MG63 (cell line): ENCODE measurements around the gene OGFOD2. TPM values are rescaled to one million over a fixed set of nuclear protein-coding genes. Genes with fewer than 3 reads are reported as not detected.

Source experiments
- DNase-seq: peaks from one replicate; pipeline ENCODE4 v3.0.0-alpha.2; 2020
- H3K27me3 ChIP-seq: fragments of 250-450 bp; sonication (Bioruptor Pico); 2 replicates; pipeline ENCODE4 v1.5.1; 2020; ENCODE audit warnings: mild to moderate bottlenecking, moderate library complexity
- H3K36me3 ChIP-seq: fragments of 250-450 bp; sonication (Bioruptor Pico); 2 replicates; pipeline ENCODE4 v1.5.1; 2020; ENCODE audit warnings: mild to moderate bottlenecking, moderate library complexity
- H3K4me3 ChIP-seq: fragments of 250-450 bp; sonication (Bioruptor Pico); 2 replicates; pipeline ENCODE4 v1.5.1; 2020; ENCODE audit warnings: mild to moderate bottlenecking, moderate library complexity
- H3K9me3 ChIP-seq: fragments of 250-450 bp; sonication (Bioruptor Pico); 2 replicates; pipeline ENCODE4 v1.5.1; 2020; ENCODE audit warnings: mild to moderate bottlenecking, moderate library complexity
- total RNA-seq: library from RNA; depleted of rRNA; stranded (reverse); fragments of >200 nt; shearing (Covaris generic); gene quantifications from 2 replicates; pipeline ENCODE4 v1.2.3, GENCODE V29; 2014; ENCODE audit warnings: low replicate concordance

OGFOD2 gene
- total RNA-seq, 1 experiment from 2014 or later = 24.2 TPM

- DNase-seq = no peak
- Histone ChIP-seq H3K9me3 (no peaks in the 10 kb centered on the region), H3K27me3 (no peaks in the 10 kb centered on the region), H3K36me3 (no peaks in the 10 kb centered on the region), H3K4me3 (no peak overlapping the region)
Measured at GRCh38 chr12:122990961-122991622, 16.0 kb downstream of the OGFOD2 start.

GRCh38 chr12:122991623-122992275 is 16.7 kb downstream of the OGFOD2 start:
- no peak for DNase-seq
- Histone ChIP-seq H3K27me3 (no peaks in the 10 kb centered on the region), H3K4me3 (no peak overlapping the region), H3K9me3 (no peaks in the 10 kb centered on the region), H3K36me3 (no peaks in the 10 kb centered on the region)

- Histone ChIP-seq H3K27me3 (no peaks in the 10 kb centered on the region), H3K9me3 (no peaks in the 10 kb centered on the region), H3K4me3 (no peak overlapping the region), H3K36me3 (no peaks in the 10 kb centered on the region)
- no peak for DNase-seq
Measured at GRCh38 chr12:122992386-122992785, 17.3 kb downstream of the OGFOD2 start.

GRCh38 chr12:122994140-122994675 is 19.2 kb downstream of the OGFOD2 start:
- no peak for DNase-seq
- no peaks in the 10 kb centered on the region for H3K27me3 ChIP-seq
- H3K36me3 ChIP-seq = no peaks in the 10 kb centered on the region
- no peaks in the 10 kb centered on the region for H3K9me3 ChIP-seq
- no peak overlapping the region for H3K4me3 ChIP-seq

- Histone ChIP-seq H3K4me3 (no peak overlapping the region), H3K36me3 (no peaks in the 10 kb centered on the region), H3K27me3 (no peaks in the 10 kb centered on the region), H3K9me3 (no peaks in the 10 kb centered on the region)
- no peak for DNase-seq
Measured at GRCh38 chr12:122994781-122995502, 19.9 kb downstream of the OGFOD2 start.

GRCh38 chr12:122995503-122996187 is 20.6 kb downstream of the OGFOD2 start:
- no peaks in the 10 kb centered on the region for H3K9me3 ChIP-seq
- H3K4me3 ChIP-seq = no peak overlapping the region
- no peaks in the 10 kb centered on the region for H3K36me3 ChIP-seq
- no peaks in the 10 kb centered on the region for H3K27me3 ChIP-seq
- DNase-seq = no peak

- no peak overlapping the region for H3K4me3 ChIP-seq
- no peak for DNase-seq
- no peaks in the 10 kb centered on the region for H3K36me3 ChIP-seq
- no peaks in the 10 kb centered on the region for H3K27me3 ChIP-seq
- no peaks in the 10 kb centered on the region for H3K9me3 ChIP-seq
Measured at GRCh38 chr12:122996188-122996601, 21.2 kb downstream of the OGFOD2 start.

- H3K9me3 ChIP-seq = no peaks in the 10 kb centered on the region
- no peak overlapping the region for H3K4me3 ChIP-seq
- no peak for DNase-seq
- H3K36me3 ChIP-seq = no peaks in the 10 kb centered on the region
- no peaks in the 10 kb centered on the region for H3K27me3 ChIP-seq
Measured at GRCh38 chr12:122996621-122997342, 21.7 kb downstream of the OGFOD2 start.

GRCh38 chr12:122997343-122998250 is 22.6 kb downstream of the OGFOD2 start:
- H3K9me3 ChIP-seq = no peaks in the 10 kb centered on the region
- DNase-seq = no peak
- no peaks in the 10 kb centered on the region for H3K27me3 ChIP-seq
- no peaks in the 10 kb centered on the region for H3K36me3 ChIP-seq
- H3K4me3 ChIP-seq = no peak overlapping the region

GRCh38 chr12:122998316-122998715 is 23.3 kb downstream of the OGFOD2 start:
- Histone ChIP-seq H3K27me3 (no peaks in the 10 kb centered on the region), H3K9me3 (no peaks in the 10 kb centered on the region), H3K4me3 (no peak overlapping the region), H3K36me3 (no peaks in the 10 kb centered on the region)
- no peak for DNase-seq

GRCh38 chr12:122999196-122999946 is 24.3 kb downstream of the OGFOD2 start:
- Histone ChIP-seq H3K27me3 (no peaks in the 10 kb centered on the region), H3K4me3 (no peak overlapping the region), H3K36me3 (no peaks in the 10 kb centered on the region), H3K9me3 (no peaks in the 10 kb centered on the region)
- no peak for DNase-seq

GRCh38 chr12:122999986-123000420 is 25.0 kb downstream of the OGFOD2 start:
- DNase-seq = no peak
- H3K27me3 ChIP-seq = no peaks in the 10 kb centered on the region
- H3K9me3 ChIP-seq = no peaks in the 10 kb centered on the region
- no peaks in the 10 kb centered on the region for H3K36me3 ChIP-seq
- H3K4me3 ChIP-seq = no peak overlapping the region

- Histone ChIP-seq H3K9me3 (no peaks in the 10 kb centered on the region), H3K36me3 (no peaks in the 10 kb centered on the region), H3K4me3 (no peak overlapping the region), H3K27me3 (no peaks in the 10 kb centered on the region)
- no peak for DNase-seq
Measured at GRCh38 chr12:123000578-123000977, 25.5 kb downstream of the OGFOD2 start.

GRCh38 chr12:123001464-123001863 is 26.4 kb downstream of the OGFOD2 start:
- no peak for DNase-seq
- Histone ChIP-seq H3K9me3 (no peaks in the 10 kb centered on the region), H3K27me3 (no peaks in the 10 kb centered on the region)

GRCh38 chr12:123003257-123003656 is 28.2 kb downstream of the OGFOD2 start:
- no peak for DNase-seq
- Histone ChIP-seq H3K4me3 (no peak overlapping the region), H3K36me3 (no peaks in the 10 kb centered on the region), H3K27me3 (no peaks in the 10 kb centered on the region), H3K9me3 (no peaks in the 10 kb centered on the region)

More at GRCh38 chr12:123001464-123001863, 26.4 kb downstream of the OGFOD2 start:
- Histone ChIP-seq H3K36me3 (no peaks in the 10 kb centered on the region), H3K4me3 (no peak overlapping the region)
